HEK293 (cell line): ENCODE data around the gene SLFN5.

Experiments used
- CTCF ChIA-PET: fragments of 350-600 bp; formaldehyde crosslinking; extraction: SDS; loops from one replicate; lab custom pipeline; 2021; ENCODE audit warnings: antibody characterized with exemption; lab: Yijun Ruan, JAX
- POLR2A ChIA-PET: fragments of 300-600 bp; formaldehyde crosslinking; extraction: SDS; loops from one replicate; lab custom pipeline; 2020; ENCODE audit warnings: antibody characterized with exemption, inconsistent platforms; lab: Yijun Ruan, JAX
- H3K27ac ChIP-seq: fragments of 200-500 bp; sonication (Bioruptor generic); 2 replicates; pipeline ENCODE4 v1.5.1; 2014; ENCODE audit warnings: low read depth, low read length, control low read depth, inconsistent platforms; ENCODE audit errors: extremely low read depth
- H3K36me3 ChIP-seq, 2 experiments: fragments of 200-500 bp in 1 of 2; sonication (Bioruptor generic) in 1 of 2; 1 replicate in 1 of 2; 2 replicates in 1 of 2; pipeline ENCODE4 v1.5.1; 2014 to 2017; ENCODE audit warnings: inconsistent platforms in 2 of 2, low read length in 2 of 2; ENCODE audit not compliant: control insufficient read depth in 2 of 2, insufficient read depth in 1 of 2
- H3K4me1 ChIP-seq: fragments of 200-500 bp; sonication (Bioruptor generic); 2 replicates; pipeline ENCODE4 v1.5.1; 2014; ENCODE audit warnings: mild to moderate bottlenecking, low read length, inconsistent platforms; ENCODE audit not compliant: control insufficient read depth, insufficient read depth
- H3K4me3 ChIP-seq: 2 replicates; pipeline ENCODE4 v1.5.1; 2011; ENCODE audit warnings: low read depth, mild to moderate bottlenecking, control low read depth, low read length, moderate library complexity
- H3K9me3 ChIP-seq: fragments of 200-500 bp; sonication (Bioruptor generic); 2 replicates; pipeline ENCODE4 v1.5.1; 2014; ENCODE audit warnings: low read depth, low read length, inconsistent platforms; ENCODE audit not compliant: control insufficient read depth, insufficient read depth
- PATZ1 ChIP-seq: fragments of 450-650 bp; formaldehyde crosslinking; IDR thresholded peaks from 2 replicates; pipeline ENCODE4 v1.5.1; 2016; ENCODE audit warnings: missing biosample characterization, missing genetic modification characterization
- PRDM6 ChIP-seq: fragments of 450-650 bp; formaldehyde crosslinking; IDR thresholded peaks from 2 replicates; pipeline ENCODE4 v1.5.1; 2017; ENCODE audit warnings: missing biosample characterization, missing genetic modification characterization
- SALL2 ChIP-seq: fragments of 450-650 bp; formaldehyde crosslinking; IDR thresholded peaks from 2 replicates; pipeline ENCODE4 v1.5.0; 2017; ENCODE audit warnings: missing biosample characterization, mild to moderate bottlenecking, missing genetic modification characterization, borderline replicate concordance
- SETDB1 ChIP-seq: IDR thresholded peaks from one replicate; pipeline ENCODE4 v1.6.1; 2017; ENCODE audit warnings: mild to moderate bottlenecking, low read length, moderate library complexity, mixed read lengths; ENCODE audit not compliant: insufficient read length
- TRIM28 ChIP-seq: IDR thresholded peaks from 2 replicates; pipeline ENCODE4 v1.6.1; 2011; ENCODE audit warnings: low read length, control low read depth, borderline replicate concordance
- ZBTB49 ChIP-seq: fragments of 450-650 bp; formaldehyde crosslinking; IDR thresholded peaks from 2 replicates; pipeline ENCODE4 v1.5.1; 2016; ENCODE audit warnings: missing biosample characterization, missing genetic modification characterization, low read depth
- ZNF140 ChIP-seq: fragments of 450-650 bp; formaldehyde crosslinking; IDR thresholded peaks from 2 replicates; pipeline ENCODE4 v1.5.1; 2016; ENCODE audit warnings: missing biosample characterization, missing genetic modification characterization
- ZNF155 ChIP-seq: fragments of 450-650 bp; formaldehyde crosslinking; IDR thresholded peaks from 2 replicates; pipeline ENCODE4 v1.5.1; 2016; ENCODE audit warnings: missing biosample characterization, missing genetic modification characterization
- ZNF157 ChIP-seq: fragments of 450-650 bp; formaldehyde crosslinking; IDR thresholded peaks from 2 replicates; pipeline ENCODE4 v1.5.1; 2016; ENCODE audit warnings: missing biosample characterization, missing genetic modification characterization
- ZNF174 ChIP-seq: fragments of 450-650 bp; formaldehyde crosslinking; IDR thresholded peaks from 2 replicates; pipeline ENCODE4 v1.5.0; 2017; ENCODE audit warnings: missing biosample characterization, mild to moderate bottlenecking, missing genetic modification characterization
- ZNF19 ChIP-seq: fragments of 450-650 bp; formaldehyde crosslinking; IDR thresholded peaks from 2 replicates; pipeline ENCODE4; 2016; ENCODE audit warnings: missing biosample characterization, missing genetic modification characterization, low read depth
- ZNF26 ChIP-seq: fragments of 450-650 bp; formaldehyde crosslinking; IDR thresholded peaks from 2 replicates; pipeline ENCODE4 v1.5.1; 2016; ENCODE audit warnings: missing biosample characterization, missing genetic modification characterization
- ZNF354C ChIP-seq: fragments of 450-650 bp; formaldehyde crosslinking; IDR thresholded peaks from 2 replicates; pipeline ENCODE4 v1.5.1; 2016; ENCODE audit warnings: missing biosample characterization, missing genetic modification characterization, low read depth, borderline replicate concordance
- ZNF558 ChIP-seq: fragments of 450-650 bp; formaldehyde crosslinking; IDR thresholded peaks from 2 replicates; pipeline ENCODE4 v1.5.1; 2016; ENCODE audit warnings: missing biosample characterization, missing genetic modification characterization
- ZNF629 ChIP-seq: fragments of 450-650 bp; formaldehyde crosslinking; IDR thresholded peaks from 2 replicates; pipeline ENCODE4 v1.5.1; 2017; ENCODE audit warnings: missing biosample characterization, missing genetic modification characterization
- ZNF747 ChIP-seq: fragments of 450-650 bp; formaldehyde crosslinking; IDR thresholded peaks from 2 replicates; pipeline ENCODE4 v1.5.1; 2016; ENCODE audit warnings: missing biosample characterization, missing genetic modification characterization
- ZNF768 ChIP-seq: fragments of 450-650 bp; formaldehyde crosslinking; IDR thresholded peaks from 2 replicates; pipeline ENCODE4 v1.5.1; 2018; ENCODE audit warnings: missing biosample characterization, mild to moderate bottlenecking, missing genetic modification characterization
- ZNF776 ChIP-seq: fragments of 450-650 bp; formaldehyde crosslinking; IDR thresholded peaks from 2 replicates; pipeline ENCODE4 v1.5.0; 2017; ENCODE audit warnings: missing biosample characterization, missing genetic modification characterization, borderline replicate concordance

The SLFN5 gene

GRCh38 chr17:35222452-35222851, 20.4 kb upstream of the SLFN5 start:
- Histone ChIP-seq H3K27ac (no peak overlapping the region), H3K4me1 (no peaks in the 10 kb centered on the region), H3K36me3 (no peaks in the 10 kb centered on the region), H3K9me3 (no peaks in the 10 kb centered on the region; the same call in 1 of the 2 replicates), H3K4me3 (no peak overlapping the region)
- TF ChIP-seq ZNF558 (no peak), ZNF776 (tag by site-specific recombination) (no peak), ZBTB49 (tag by site-specific recombination) (no peak), PRDM6 (tag by site-specific recombination) (no peak), ZNF629 (no peak), PATZ1 (no peak), SETDB1 (peak; percentile 43), TRIM28 (peak; percentile 24; the same call in 1 of the 2 replicates), ZNF747 (tag by site-specific recombination) (no peak), ZNF155 (tag by site-specific recombination) (no peak)
- CTCF ChIA-PET: interaction anchor here (1.2 kb wide), 1 partner anchor 314 kb away, joined by 3 read pairs; no protein-coding TSS in a partner anchor
- POLR2A ChIA-PET: no interaction called here

GRCh38 chr17:35224436-35224835, 18.4 kb upstream of the SLFN5 start:
- H3K9me3 ChIP-seq: no peaks in the 10 kb centered on the region; the same call in 1 of the 2 replicates
- CTCF ChIA-PET: no interaction called here
- POLR2A ChIA-PET: no interaction called here
- no peaks in the 10 kb centered on the region for H3K36me3 ChIP-seq
- no peaks in the 10 kb centered on the region for H3K4me1 ChIP-seq
- H3K27ac ChIP-seq: no peak overlapping the region
- no peak overlapping the region for H3K4me3 ChIP-seq
- TF ChIP-seq SALL2 (tag by site-specific recombination) (no peak), ZNF26 (no peak), ZNF174 (tag by site-specific recombination) (no peak), ZNF19 (no peak), ZNF157 (tag by site-specific recombination) (no peak), ZNF354C (no peak), ZNF140 (tag by site-specific recombination) (no peak), ZNF768 (no peak)
